Progenitor cell of endocrine pancreas (in vitro differentiated cells): ENCODE data around the gene WBP2. TPM values are rescaled to one million over a fixed set of nuclear protein-coding genes. Genes with fewer than 3 reads are reported as not detected.

ENCODE experiments used
- DNase-seq: peaks from one replicate; pipeline ENCODE4 v3.0.0; 2021; ENCODE audit warnings: low spot score; ENCODE audit not compliant: unreplicated experiment
- H3K27ac Mint-ChIP-seq: 2 replicates; pipeline ENCODE4 v1.8.0; 2021; ENCODE audit warnings: mild to moderate bottlenecking, moderate library complexity, mixed read lengths
- H3K27me3 Mint-ChIP-seq: 2 replicates; pipeline ENCODE4 v1.8.0; 2021; ENCODE audit warnings: mixed read lengths
- H3K36me3 Mint-ChIP-seq: 2 replicates; pipeline ENCODE4 v1.8.0; 2022; ENCODE audit warnings: mixed read lengths; ENCODE audit not compliant: insufficient read depth
- H3K4me1 Mint-ChIP-seq: 2 replicates; pipeline ENCODE4 v1.8.0; 2021; ENCODE audit warnings: low read depth, mixed read lengths
- H3K4me3 Mint-ChIP-seq: 2 replicates; pipeline ENCODE4 v1.8.0; 2021; ENCODE audit warnings: low read depth, mild to moderate bottlenecking, moderate library complexity, mixed read lengths
- H3K9me3 Mint-ChIP-seq: 2 replicates; pipeline ENCODE4 v1.8.0; 2021; ENCODE audit warnings: low read depth, mixed read lengths
- CTCF ChIP-seq: fragments of 200-600 bp; sonication (generic); IDR thresholded peaks from one replicate; pipeline ENCODE4 v1.5.0; 2021; ENCODE audit warnings: antibody characterized with exemption, mild to moderate bottlenecking; ENCODE audit not compliant: unreplicated experiment
- total RNA-seq: library from RNA; stranded (reverse); gene quantifications from 2 replicates; pipeline ENCODE4 v1.2.1, GENCODE V29; 2021

WBP2 gene
- total RNA-seq, 1 donor from 2014 or later: 47.9 TPM

- H3K36me3 Mint-ChIP-seq: no peaks in the 10 kb centered on the region
- DNase-seq: no peak
- H3K4me1 Mint-ChIP-seq: no peaks in the 10 kb centered on the region
- no peaks in the 10 kb centered on the region for H3K9me3 Mint-ChIP-seq
- no peak overlapping the region for H3K4me3 Mint-ChIP-seq
- TF ChIP-seq CTCF: no peak
- H3K27ac Mint-ChIP-seq: no peak overlapping the region
- peaks cover 30% of the 10 kb centered on the region for H3K27me3 Mint-ChIP-seq
Observed at GRCh38 chr17:75885431-75885830, 30.3 kb upstream of the WBP2 start.

GRCh38 chr17:75881678-75882454 is 26.7 kb upstream of the WBP2 start:
- Mint-ChIP-seq H3K4me3 (no peak overlapping the region), H3K27ac (no peak overlapping the region), H3K27me3 (peaks cover 58% of the 10 kb centered on the region), H3K9me3 (no peaks in the 10 kb centered on the region), H3K36me3 (no peaks in the 10 kb centered on the region), H3K4me1 (no peaks in the 10 kb centered on the region)
- DNase-seq: no peak
- TF ChIP-seq CTCF: no peak

GRCh38 chr17:75880266-75880665 is 25.1 kb upstream of the WBP2 start:
- H3K4me1 Mint-ChIP-seq: peaks cover 2% of the 10 kb centered on the region
- no peak overlapping the region for H3K4me3 Mint-ChIP-seq
- no peak for TF ChIP-seq CTCF
- no peak for DNase-seq
- no peaks in the 10 kb centered on the region for H3K9me3 Mint-ChIP-seq
- H3K27ac Mint-ChIP-seq: no peak overlapping the region
- no peaks in the 10 kb centered on the region for H3K36me3 Mint-ChIP-seq
- peaks cover 61% of the 10 kb centered on the region for H3K27me3 Mint-ChIP-seq

- DNase-seq: no peak
- no peaks in the 10 kb centered on the region for H3K9me3 Mint-ChIP-seq
- peaks cover 61% of the 10 kb centered on the region for H3K27me3 Mint-ChIP-seq
Observed at GRCh38 chr17:75878174-75878998, 23.3 kb upstream of the WBP2 start, which contains the start of gene TRIM47. Gene TRIM47, minus strand, starts transcription at chr17:75878581. Its CDS starts 33 bp downstream, at chr17:75878548.

More at GRCh38 chr17:75878174-75878998, 23.3 kb upstream of the WBP2 start, which contains the start of gene TRIM47:
- no peak for TF ChIP-seq CTCF
- Mint-ChIP-seq H3K27ac (no peak within 1 kb of the TSS), H3K4me1 (peaks cover 2% of the 10 kb centered on the region), H3K36me3 (no peaks in the 10 kb centered on the region), H3K4me3 (peak within 1 kb of the TSS; percentile 40)
